Measurements from ENCODE around the gene IGIP.
"Not testable (repeated sequence)": the region's sequence is repeated elsewhere in the genome, so short reads cannot be mapped to it uniquely, and the experiment has no call there.

IGIP gene

GRCh38 chr5:140143521-140144258 lies 18.0 kb downstream of the IGIP start:
- DNase-seq = peak in 1 of 2 experiments; percentile 14

GRCh38 chr5:140145256-140145655 lies 19.5 kb downstream of the IGIP start:
- DNase-seq = no peak

GRCh38 chr5:140145818-140146522 lies 20.2 kb downstream of the IGIP start:
- peak; percentile 69 to 80 for DNase-seq

- no peak for DNase-seq
Measured at GRCh38 chr5:140146523-140146842, 20.7 kb downstream of the IGIP start.

GRCh38 chr5:140147460-140147859 lies 21.7 kb downstream of the IGIP start:
- DNase-seq = no peak

GRCh38 chr5:140148508-140148907 lies 22.8 kb downstream of the IGIP start:
- DNase-seq = no peak

- DNase-seq = no peak
Measured at GRCh38 chr5:140150201-140150600, 24.5 kb downstream of the IGIP start.

- no peak for DNase-seq
Measured at GRCh38 chr5:140151144-140152021, 25.6 kb downstream of the IGIP start.

GRCh38 chr5:140152022-140152999 lies 26.6 kb downstream of the IGIP start:
- DNase-seq = no peak

GRCh38 chr5:140153255-140153654 lies 27.5 kb downstream of the IGIP start:
- DNase-seq = no peak

- DNase-seq = no peak
Measured at GRCh38 chr5:140153905-140154304, 28.2 kb downstream of the IGIP start.

- not testable (repeated sequence) for DNase-seq
Measured at GRCh38 chr5:140154710-140155381, 29.1 kb downstream of the IGIP start.

- peak; percentile 93 for DNase-seq
Measured at GRCh38 chr5:140157032-140157781, 31.5 kb downstream of the IGIP start.

GRCh38 chr5:140159014-140159927 lies 33.5 kb downstream of the IGIP start:
- no peak for DNase-seq

- no peak for DNase-seq
Measured at GRCh38 chr5:140162275-140162674, 36.5 kb downstream of the IGIP start.

- no peak for DNase-seq
Measured at GRCh38 chr5:140162781-140163180, 37.0 kb downstream of the IGIP start.

GRCh38 chr5:140165101-140165922 lies 39.6 kb downstream of the IGIP start:
- no peak for DNase-seq

- no peak for DNase-seq
Measured at GRCh38 chr5:140165923-140166270, 40.2 kb downstream of the IGIP start.

- DNase-seq = no peak
Measured at GRCh38 chr5:140166911-140167310, 41.2 kb downstream of the IGIP start.

Measured in activated T-cell treated with anti-CD3 and anti-CD28 coated beads, Interleukin-2, amount 50 U/mL, for 48 hours (primary cell).